ENCODE measurements around the gene USP21. TPM values are rescaled to one million over a fixed set of nuclear protein-coding genes. Genes with fewer than 3 reads are reported as not detected.

USP21 gene
- total and polyA plus RNA-seq, 9 of the 15 experiments (the other 6 are each of a cell fraction or from before 2014, with no cell fraction given), result 4.9 to 52.4 (median 21.6) TPM

- TF ChIP-seq, protein P1, sequence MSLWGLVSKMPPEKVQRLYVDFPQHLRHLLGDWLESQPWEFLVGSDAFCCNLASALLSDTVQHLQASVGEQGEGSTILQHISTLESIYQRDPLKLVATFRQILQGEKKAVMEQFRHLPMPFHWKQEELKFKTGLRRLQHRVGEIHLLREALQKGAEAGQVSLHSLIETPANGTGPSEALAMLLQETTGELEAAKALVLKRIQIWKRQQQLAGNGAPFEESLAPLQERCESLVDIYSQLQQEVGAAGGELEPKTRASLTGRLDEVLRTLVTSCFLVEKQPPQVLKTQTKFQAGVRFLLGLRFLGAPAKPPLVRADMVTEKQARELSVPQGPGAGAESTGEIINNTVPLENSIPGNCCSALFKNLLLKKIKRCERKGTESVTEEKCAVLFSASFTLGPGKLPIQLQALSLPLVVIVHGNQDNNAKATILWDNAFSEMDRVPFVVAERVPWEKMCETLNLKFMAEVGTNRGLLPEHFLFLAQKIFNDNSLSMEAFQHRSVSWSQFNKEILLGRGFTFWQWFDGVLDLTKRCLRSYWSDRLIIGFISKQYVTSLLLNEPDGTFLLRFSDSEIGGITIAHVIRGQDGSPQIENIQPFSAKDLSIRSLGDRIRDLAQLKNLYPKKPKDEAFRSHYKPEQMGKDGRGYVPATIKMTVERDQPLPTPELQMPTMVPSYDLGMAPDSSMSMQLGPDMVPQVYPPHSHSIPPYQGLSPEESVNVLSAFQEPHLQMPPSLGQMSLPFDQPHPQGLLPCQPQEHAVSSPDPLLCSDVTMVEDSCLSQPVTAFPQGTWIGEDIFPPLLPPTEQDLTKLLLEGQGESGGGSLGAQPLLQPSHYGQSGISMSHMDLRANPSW (CRISPR knock-in tag; IDR thresholded peaks at IDR 0.05), result no peak
- peak; percentile 20; the same call in 1 of the 2 replicates for TF ChIP-seq ZBTB40 (IDR thresholded peaks at IDR 0.05)
- TF ChIP-seq ZBTB40 (CRISPR knock-in tag; IDR thresholded peaks at IDR 0.05), result no peak
- no peak for TF ChIP-seq SRSF3 (IDR thresholded peaks at IDR 0.05; ENCODE audit: insufficient read depth, low read length)
- TF ChIP-seq SAP30 (IDR thresholded peaks at IDR 0.05; ENCODE audit: borderline replicate concordance, insufficient read depth, low read depth, low read length, poor library complexity, severe bottlenecking), result peak; percentile 55
- TF ChIP-seq SAFB (IDR thresholded peaks at IDR 0.05; ENCODE audit: borderline replicate concordance, low read depth, low read length), result no peak
- 0 out of 2 replicates have a peak, but pooled peaks have one; percentile 77 for TF ChIP-seq KLF13 (tag; IDR thresholded peaks at IDR 0.05; ENCODE audit: borderline replicate concordance, low read depth)
- TF ChIP-seq IRF2 (CRISPR knock-in tag; IDR thresholded peaks at IDR 0.05), result no peak
- peak; percentile 21; the same call in 1 of the 2 replicates for TF ChIP-seq HDAC2 (IDR thresholded peaks at IDR 0.05)
- TF ChIP-seq ZEB2 (IDR thresholded peaks at IDR 0.05), result peak; percentile 87
- no peak; the same call in none of the 2 replicates for TF ChIP-seq RFX1 (IDR thresholded peaks at IDR 0.05)
- TF ChIP-seq GABPB1 (CRISPR knock-in tag; IDR thresholded peaks at IDR 0.05), result peak; percentile 68
- no peak for TF ChIP-seq GTF2A2 (tag; IDR thresholded peaks at IDR 0.05)
- TF ChIP-seq GATAD2A (IDR thresholded peaks at IDR 0.05), result 0 out of 2 replicates have a peak, but pooled peaks have one; percentile 9
- TF ChIP-seq STAT5A (IDR thresholded peaks at IDR 0.05; ENCODE audit: borderline replicate concordance, low read length), result peak; percentile 93
- TF ChIP-seq MEF2D (tag; conservative IDR thresholded peaks at IDR 0.05; ENCODE audit: low read depth), result no peak
Observed at GRCh38 chr1:161165742-161166668, 6.7 kb downstream of the USP21 start, which contains the start of gene PPOX (continued).
